OCI-LY1 (cell line): ENCODE measurements around the gene HES5.
A peak's percentile ranks its signal among the peaks of the same experiment; 100 is the strongest.

Source experiments
- H2AFZ ChIP-seq: fragments of 200-600 bp; sonication (generic), shearing (Covaris generic); 2 replicates; pipeline ENCODE4 v1.6.0; 2014; ENCODE audit warnings: antibody characterized with exemption, mild to moderate bottlenecking, low read length
- H3F3A ChIP-seq: fragments of 200-600 bp; sonication (generic), shearing (Covaris generic); 2 replicates; pipeline ENCODE4 v1.6.0; 2014; ENCODE audit warnings: mild to moderate bottlenecking, antibody characterized with exemption, low read length, moderate library complexity; ENCODE audit not compliant: insufficient read depth
- H3K27ac ChIP-seq: fragments of 200-600 bp; sonication (generic); 2 replicates; pipeline ENCODE4 v1.5.1; 2014; ENCODE audit warnings: low read length, mixed run types, mild to moderate bottlenecking, low read depth; ENCODE audit not compliant: poor library complexity, severe bottlenecking
- H3K27me3 ChIP-seq: fragments of 200-600 bp; sonication (generic); 2 replicates; pipeline ENCODE4 v1.6.0; 2014; ENCODE audit warnings: antibody characterized with exemption, mild to moderate bottlenecking, low read length, moderate library complexity; ENCODE audit not compliant: insufficient read depth
- H3K36me3 ChIP-seq: fragments of 200-600 bp; sonication (generic); 2 replicates; pipeline ENCODE4 v1.6.1; 2014; ENCODE audit warnings: mild to moderate bottlenecking, antibody characterized with exemption, low read length, moderate library complexity, mixed read lengths; ENCODE audit not compliant: insufficient read depth
- H3K4me1 ChIP-seq: fragments of 200-600 bp; sonication (generic); 2 replicates; pipeline ENCODE4 v1.5.1; 2014; ENCODE audit warnings: mild to moderate bottlenecking, low read length, moderate library complexity; ENCODE audit not compliant: insufficient read depth, severe bottlenecking
- H3K4me2 ChIP-seq: fragments of 200-600 bp; sonication (generic), shearing (Covaris generic); 2 replicates; pipeline ENCODE4 v1.6.1; 2014; ENCODE audit warnings: low read length
- H3K4me3 ChIP-seq: fragments of 200-600 bp; sonication (generic); 2 replicates; pipeline ENCODE4 v1.5.1; 2014; ENCODE audit warnings: low read length, low read depth, mild to moderate bottlenecking, mixed read lengths; ENCODE audit not compliant: poor library complexity, severe bottlenecking
- H3K79me2 ChIP-seq: fragments of 200-600 bp; shearing (Covaris generic); 2 replicates; pipeline ENCODE4 v1.6.1; 2016; ENCODE audit warnings: mixed run types, low read length, mixed read lengths; ENCODE audit not compliant: insufficient read depth
- H3K9ac ChIP-seq: fragments of 200-600 bp; sonication (generic), shearing (Covaris generic); 2 replicates; pipeline ENCODE4 v1.6.1; 2014; ENCODE audit warnings: mild to moderate bottlenecking, low read length, mixed read lengths
- H3K9me2 ChIP-seq: fragments of 200-600 bp; sonication (generic), shearing (Covaris generic); 2 replicates; pipeline ENCODE4 v1.6.1; 2014; ENCODE audit warnings: low read depth, mild to moderate bottlenecking, low read length, mixed read lengths
- H3K9me3 ChIP-seq: fragments of 200-600 bp; shearing (Covaris generic); 2 replicates; pipeline ENCODE4 v1.6.1; 2014; ENCODE audit warnings: low read length, mixed read lengths
- H4K20me1 ChIP-seq: fragments of 200-600 bp; sonication (generic), shearing (Covaris generic); 2 replicates; pipeline ENCODE4 v1.6.0; 2016; ENCODE audit warnings: mild to moderate bottlenecking, low read length; ENCODE audit not compliant: insufficient read depth
- CTCF ChIP-seq: fragments of 200-600 bp; sonication (generic), shearing (Covaris generic); IDR thresholded peaks from 2 replicates; pipeline ENCODE4 v1.5.1; 2017; ENCODE audit warnings: mild to moderate bottlenecking, antibody characterized with exemption, low read length, moderate library complexity, mixed read lengths
- EZH2 ChIP-seq: fragments of 200-600 bp; sonication (generic), shearing (Covaris generic); IDR thresholded peaks from 2 replicates; pipeline ENCODE4 v1.8.0; 2017; ENCODE audit warnings: borderline replicate concordance, mixed run types, mild to moderate bottlenecking, antibody characterized with exemption, low read length, moderate library complexity, mixed read lengths

The HES5 gene

GRCh38 chr1:2557482-2558400 lies 27.7 kb upstream of the HES5 start:
- Histone ChIP-seq H3K27ac (no peak overlapping the region), H3K27me3 (no peaks in the 10 kb centered on the region), H3K4me1 (peaks cover 12% of the 10 kb centered on the region), H4K20me1 (no peaks in the 10 kb centered on the region), H3K4me3 (no peak overlapping the region), H3K36me3 (no peaks in the 10 kb centered on the region), H3K9me3 (no peaks in the 10 kb centered on the region), H3K9ac (no peak overlapping the region), H3K4me2 (no peak overlapping the region), H3K9me2 (no peaks in the 10 kb centered on the region), H2AFZ (no peak overlapping the region), H3F3A (no peaks in the 10 kb centered on the region), H3K79me2 (no peaks in the 10 kb centered on the region)
- no peak for TF ChIP-seq CTCF
- TF ChIP-seq EZH2, result no peak

GRCh38 chr1:2556678-2557481 lies 26.8 kb upstream of the HES5 start:
- Histone ChIP-seq H3K27me3 (no peaks in the 10 kb centered on the region), H3K4me1 (peaks cover 12% of the 10 kb centered on the region), H3K4me2 (peak overlapping the region; percentile 61), H3K27ac (no peak overlapping the region), H3K9me2 (no peaks in the 10 kb centered on the region), H3K79me2 (no peaks in the 10 kb centered on the region), H3K9ac (peak overlapping the region; percentile 18; the same call in 1 of the 2 replicates), H3K36me3 (no peaks in the 10 kb centered on the region), H2AFZ (no peak overlapping the region), H3F3A (no peaks in the 10 kb centered on the region), H3K9me3 (no peaks in the 10 kb centered on the region), H4K20me1 (no peaks in the 10 kb centered on the region), H3K4me3 (peak overlapping the region; percentile 46)
- TF ChIP-seq CTCF (no peak), EZH2 (no peak)

- no peaks in the 10 kb centered on the region for H3K36me3 ChIP-seq
- H3K4me1 ChIP-seq, result peaks cover 12% of the 10 kb centered on the region
- H2AFZ ChIP-seq, result no peak within 1 kb of the TSS
- no peaks in the 10 kb centered on the region for H4K20me1 ChIP-seq
- no peaks in the 10 kb centered on the region for H3K27me3 ChIP-seq
- H3F3A ChIP-seq, result no peaks in the 10 kb centered on the region
- no peaks in the 10 kb centered on the region for H3K9me2 ChIP-seq
- peak within 1 kb of the TSS; percentile 61 for H3K4me2 ChIP-seq
- H3K4me3 ChIP-seq, result peak within 1 kb of the TSS; percentile 46
- H3K9me3 ChIP-seq, result no peaks in the 10 kb centered on the region
- H3K79me2 ChIP-seq, result no peaks in the 10 kb centered on the region
- H3K9ac ChIP-seq, result peak within 1 kb of the TSS; percentile 18; the same call in 1 of the 2 replicates
- no peak within 1 kb of the TSS for H3K27ac ChIP-seq
- TF ChIP-seq EZH2 (no peak), CTCF (no peak)
Measured at GRCh38 chr1:2556277-2556677, 26.2 kb upstream of the HES5 start, which contains the start of gene TNFRSF14. Gene TNFRSF14, plus strand, starts transcription at chr1:2556371. Its CDS starts 294 bp downstream, at chr1:2556665.
